ENCODE results near the gene PNPO. TPM values are rescaled to one million over a fixed set of nuclear protein-coding genes. Genes with fewer than 3 reads are reported as not detected.

Gene PNPO
- total RNA-seq, 1 experiment from 2014 or later = 110 TPM

GRCh38 chr17:47966079-47966519 lies 24.7 kb downstream of the PNPO start:
- H3K4me3 ChIP-seq (ENCODE audit: low read depth, low read length) = no peak overlapping the region
- CTCF ChIA-PET = interaction anchor here (0.9 to 6.8 kb wide), 9 partner anchors 9 to 125 kb away, joined by 3 to 172 read pairs (median 5); partner anchors contain the start of genes PNPO, PRR15L and SCRN2
- H3K4me1 Mint-ChIP-seq (ENCODE audit: low read depth, unreplicated experiment) = peaks cover 52% of the 10 kb centered on the region
- no peaks in the 10 kb centered on the region for H3K36me3 ChIP-seq (ENCODE audit: control insufficient read depth, insufficient read depth, low read length)
- peak; percentile 92 to 96 for DNase-seq
- no TSS peak for BruUV-seq (replicated peaks)
- peak overlapping the region; percentile 73 for H3K27ac Mint-ChIP-seq (ENCODE audit: unreplicated experiment)
- peak overlapping the region; percentile 31 for H3K4me3 Mint-ChIP-seq (ENCODE audit: unreplicated experiment)
- no peaks in the 10 kb centered on the region for H3K9me3 ChIP-seq
- H3K9me3 Mint-ChIP-seq (ENCODE audit: unreplicated experiment) = peaks cover 7% of the 10 kb centered on the region
- H3K36me3 Mint-ChIP-seq (ENCODE audit: insufficient read depth, unreplicated experiment) = peaks cover 23% of the 10 kb centered on the region
- POLR2A ChIA-PET = interaction anchor here (0.6 to 1.3 kb wide), 7 partner anchors 9 to 142 kb away, joined by 3 to 10 read pairs (median 4); partner anchors contain the start of genes PNPO, PRR15L and SP2
- TF ChIP-seq CTCF (IDR thresholded peaks at IDR 0.05; ENCODE audit: insufficient read depth in 1 of 2, low read depth in 1 of 2, low read length in 1 of 2, severe bottlenecking in 1 of 2, unreplicated experiment in 1 of 2) = no peak
- peaks cover 67% of the 10 kb centered on the region for H3K4me1 ChIP-seq
- no peaks in the 10 kb centered on the region for H3K27me3 ChIP-seq (replicated peaks; ENCODE audit: control insufficient read depth, insufficient read depth, low read length)
- intact Hi-C loops (cut with micrococcal nuclease; ENCODE audit: unreplicated experiment) = loop anchor here (1.0 kb wide), 3 partner anchors 9 to 123 kb away; partner anchors contain the start of gene PRR15L
- H3K27me3 Mint-ChIP-seq (ENCODE audit: insufficient read depth, unreplicated experiment) = no peaks in the 10 kb centered on the region

- DNase-seq = peak in 1 of 2 experiments; percentile 71
- intact Hi-C loops (cut with micrococcal nuclease; ENCODE audit: unreplicated experiment) = no loop called here
- no TSS peak for BruUV-seq (replicated peaks)
Observed at GRCh38 chr17:47967607-47968252, 26.4 kb downstream of the PNPO start.

More at GRCh38 chr17:47967607-47968252, 26.4 kb downstream of the PNPO start:
- no peaks in the 10 kb centered on the region for H3K27me3 ChIP-seq (replicated peaks; ENCODE audit: control insufficient read depth, insufficient read depth, low read length)
- no peaks in the 10 kb centered on the region for H3K9me3 ChIP-seq
- Mint-ChIP-seq H3K27ac (ENCODE audit: unreplicated experiment) (peak overlapping the region; percentile 53), H3K4me3 (ENCODE audit: unreplicated experiment) (no peak overlapping the region), H3K9me3 (ENCODE audit: unreplicated experiment) (no peaks in the 10 kb centered on the region), H3K4me1 (ENCODE audit: low read depth, unreplicated experiment) (peaks cover 43% of the 10 kb centered on the region), H3K27me3 (ENCODE audit: insufficient read depth, unreplicated experiment) (no peaks in the 10 kb centered on the region), H3K36me3 (ENCODE audit: insufficient read depth, unreplicated experiment) (peaks cover 19% of the 10 kb centered on the region)
- no peak overlapping the region for H3K4me3 ChIP-seq (ENCODE audit: low read depth, low read length)
- no peak for TF ChIP-seq CTCF (IDR thresholded peaks at IDR 0.05; ENCODE audit: insufficient read depth in 1 of 2, low read depth in 1 of 2, low read length in 1 of 2, severe bottlenecking in 1 of 2, unreplicated experiment in 1 of 2)
- CTCF ChIA-PET = interaction anchor here (4.6 to 7.0 kb wide), 3 partner anchors 9 to 24 kb away, joined by 157 to 219 read pairs (median 172); partner anchors contain the start of genes PNPO and PRR15L
- POLR2A ChIA-PET = no interaction called here
- no peaks in the 10 kb centered on the region for H3K36me3 ChIP-seq (ENCODE audit: control insufficient read depth, insufficient read depth, low read length)
- peaks cover 59% of the 10 kb centered on the region for H3K4me1 ChIP-seq

All from Caco-2 (cell line).